ENCODE measurements around the gene FREM1.

Gene FREM1

GRCh38 chr9:14869671-14870070 lies 40.6 kb downstream of the FREM1 start:
- DNase-seq = no peak

- no peak for DNase-seq
Measured at GRCh38 chr9:14868772-14869583, 41.2 kb downstream of the FREM1 start.

GRCh38 chr9:14868418-14868771 lies 41.8 kb downstream of the FREM1 start:
- no peak for DNase-seq

DNA sequence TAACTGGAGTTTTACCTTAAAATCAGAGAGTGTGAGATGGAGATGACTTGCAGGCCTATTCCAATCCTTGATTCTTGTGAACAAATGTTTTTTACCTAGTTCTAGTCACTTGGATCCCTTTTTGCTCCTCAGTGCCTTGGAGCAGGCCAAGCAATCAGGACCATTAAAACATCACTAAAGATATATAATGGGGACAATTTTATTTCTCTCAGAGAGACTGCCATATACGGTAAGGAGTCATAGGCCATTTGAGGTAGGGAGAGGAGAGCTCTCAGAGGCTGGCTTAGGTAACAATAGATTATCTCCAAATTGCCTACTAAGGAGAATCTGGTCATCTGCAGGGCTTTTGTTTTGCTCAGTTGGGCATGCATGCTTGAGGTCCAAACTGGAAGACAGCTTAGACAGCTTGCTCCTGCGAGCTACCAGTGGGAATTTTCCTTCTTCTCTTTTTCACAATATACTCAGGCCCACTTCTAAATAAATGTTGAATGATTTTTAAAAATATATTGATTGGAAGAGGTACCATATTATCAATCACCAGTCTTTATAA lies 44.0 kb downstream of the FREM1 start:
- DNase-seq = no peak

DNA sequence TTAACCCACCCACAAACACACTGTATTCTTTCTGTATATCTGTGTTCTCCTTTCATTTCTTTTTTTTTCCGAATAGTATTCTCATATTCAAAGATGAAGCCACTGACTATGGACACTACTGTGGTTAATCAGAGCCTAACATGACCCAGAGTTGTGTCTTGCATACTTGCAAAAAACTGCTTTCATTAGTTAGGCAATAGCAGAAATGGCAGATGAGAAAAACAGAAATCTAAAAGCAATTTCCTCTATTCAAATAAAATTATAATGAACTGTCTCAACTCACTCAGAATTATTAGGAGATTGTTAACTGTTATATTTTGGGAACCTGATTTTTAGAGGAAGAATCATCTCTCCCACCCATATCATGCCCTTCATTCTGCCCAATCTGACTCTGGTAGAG lies 45.9 kb downstream of the FREM1 start:
- no peak for DNase-seq

GRCh38 chr9:14863402-14863801 lies 46.8 kb downstream of the FREM1 start:
- DNase-seq = no peak

DNA sequence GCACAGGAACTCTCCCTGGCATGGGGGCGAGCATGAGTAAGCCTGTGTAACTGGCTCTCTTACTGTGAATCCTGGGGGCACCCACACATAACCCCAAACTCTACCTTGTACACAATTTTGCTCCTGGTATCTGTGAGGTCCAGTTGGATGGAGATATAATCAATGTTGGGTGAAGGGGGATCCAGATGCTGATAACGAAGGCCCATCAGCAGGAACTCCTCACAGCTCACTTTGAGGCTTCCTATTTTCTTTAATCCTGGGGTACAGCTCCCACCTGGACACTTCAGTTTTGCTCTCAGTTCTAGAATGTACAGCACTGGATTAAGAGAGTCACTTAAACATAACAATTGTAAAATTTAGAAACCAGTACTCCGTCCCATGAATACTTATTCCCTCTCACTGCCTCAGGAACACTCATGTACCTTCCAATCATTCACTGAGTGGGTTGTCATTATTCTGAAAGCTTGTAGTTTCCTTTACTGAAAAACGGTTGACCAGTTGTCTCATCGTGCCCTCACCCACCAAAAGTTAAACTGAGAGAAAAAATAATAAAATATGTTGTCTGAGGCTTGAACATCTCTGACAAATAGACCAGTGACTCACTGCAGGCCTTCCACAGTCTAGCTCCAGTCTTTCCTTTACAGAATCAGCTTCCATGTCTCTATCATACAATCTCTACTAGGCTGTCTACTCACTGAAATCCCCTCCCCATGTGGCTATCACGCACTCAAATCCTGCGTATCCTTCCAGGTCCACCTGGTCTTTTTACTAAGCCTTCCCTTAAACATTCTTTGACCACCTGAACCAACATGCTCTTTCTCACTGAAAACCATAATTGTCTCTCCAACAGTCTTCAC lies 52.6 kb downstream of the FREM1 start:
- no peak for DNase-seq

GRCh38 chr9:14849851-14850250 lies 60.4 kb downstream of the FREM1 start:
- no peak for DNase-seq

DNA sequence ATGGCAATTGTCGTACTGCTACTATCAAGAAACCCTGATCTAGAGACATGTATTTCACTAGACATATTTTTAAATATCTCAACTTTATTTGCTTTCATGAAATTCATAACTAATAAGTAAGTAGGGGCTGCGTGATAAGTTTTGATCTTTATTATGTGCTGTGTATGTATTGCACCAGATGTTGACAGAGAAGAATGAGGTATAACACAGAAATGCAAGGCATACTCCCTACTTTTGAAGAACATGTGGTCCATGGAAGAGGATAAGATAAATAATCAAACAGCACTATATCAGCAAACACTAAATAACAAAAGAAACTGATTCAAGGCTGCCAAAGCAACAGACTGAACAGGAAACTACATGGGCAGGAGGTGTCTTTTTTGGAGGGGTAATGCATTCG lies 60.9 kb downstream of the FREM1 start:
- no peak for DNase-seq

- peak; percentile 4 for DNase-seq
Measured at GRCh38 chr9:14846871-14847311, 63.3 kb downstream of the FREM1 start.

GRCh38 chr9:14843163-14843562 lies 67.1 kb downstream of the FREM1 start:
- no peak for DNase-seq

GRCh38 chr9:14842269-14842668 lies 68.0 kb downstream of the FREM1 start:
- no peak for DNase-seq

DNA sequence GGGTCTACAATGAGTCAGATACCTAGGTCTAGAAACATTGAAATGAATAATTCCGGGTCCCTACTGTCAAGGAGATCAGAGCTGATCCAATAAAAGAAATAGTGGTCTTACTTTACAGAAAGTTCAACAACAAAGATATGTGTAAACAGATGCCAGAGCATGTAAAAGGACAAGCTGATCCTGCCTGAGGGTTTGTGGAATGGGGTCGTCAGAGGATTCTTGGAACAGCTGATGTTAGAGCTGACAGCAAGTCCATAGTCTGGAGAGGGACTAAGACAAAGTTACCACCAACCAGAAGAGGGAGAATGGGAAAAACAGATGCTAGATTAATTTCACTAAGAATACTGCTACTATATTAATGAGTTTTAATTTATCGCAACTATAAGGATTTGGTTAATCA lies 71.5 kb downstream of the FREM1 start:
- no peak for DNase-seq

DNA sequence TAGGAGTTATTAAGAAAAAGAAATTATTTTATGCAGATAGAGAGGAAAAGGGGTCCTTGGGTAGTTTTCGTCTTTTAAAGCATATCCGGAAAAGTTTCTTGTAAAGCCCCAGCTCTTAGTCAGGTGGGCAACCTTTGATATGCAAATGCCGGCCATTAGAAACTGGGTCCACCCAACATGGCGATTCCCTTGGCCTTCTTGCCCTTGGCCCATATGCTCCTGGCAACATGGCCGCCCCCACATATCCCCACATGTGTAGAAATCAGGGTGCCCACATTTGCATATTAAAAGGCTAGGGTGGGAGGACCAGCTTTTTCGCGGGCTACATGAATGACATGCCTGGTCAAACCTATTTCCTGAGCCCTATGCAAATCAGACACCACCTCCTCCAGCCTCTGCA lies 73.3 kb downstream of the FREM1 start:
- no peak for DNase-seq

GRCh38 chr9:14831661-14832060 lies 78.6 kb downstream of the FREM1 start:
- no peak for DNase-seq

GRCh38 chr9:14831074-14831473 lies 79.2 kb downstream of the FREM1 start:
- no peak for DNase-seq

DNA sequence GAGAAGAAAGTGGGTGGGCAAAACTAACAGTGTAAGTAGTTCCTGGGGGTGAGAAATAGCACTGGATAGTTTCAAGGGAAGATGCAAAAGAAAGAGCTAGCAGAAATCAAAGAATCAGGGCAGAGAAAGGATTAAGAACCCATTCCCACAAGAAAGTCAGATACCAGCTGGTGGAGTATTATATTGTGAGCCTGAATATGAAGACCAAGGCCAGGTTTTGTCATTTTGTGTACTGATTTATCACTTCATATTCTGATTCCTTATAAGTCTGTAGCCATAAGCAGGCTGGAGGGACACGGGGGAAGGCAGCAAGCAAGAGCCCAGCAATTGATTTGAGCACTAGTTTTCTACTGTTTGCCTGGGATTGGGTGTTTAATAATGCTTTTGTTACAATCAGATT lies 80.2 kb downstream of the FREM1 start:
- no peak for DNase-seq

DNA sequence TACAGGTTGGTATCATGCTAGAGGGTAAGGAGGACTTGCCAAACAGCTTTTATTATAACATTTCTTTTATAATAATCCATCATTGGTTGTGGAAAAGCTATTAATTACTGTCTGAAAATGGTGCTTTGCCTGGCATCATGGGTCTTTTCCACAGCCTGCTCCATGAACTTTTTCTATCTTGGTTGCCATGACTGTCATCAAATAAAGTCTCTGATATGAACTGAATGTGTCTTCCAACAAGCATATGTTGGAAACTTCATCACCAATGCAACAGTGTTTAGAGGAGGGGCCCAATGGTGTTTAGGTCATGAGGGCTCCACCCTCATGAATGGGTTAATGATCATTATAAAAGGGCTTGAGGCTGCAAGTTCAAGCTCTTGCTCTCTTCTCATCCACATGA lies 81.0 kb downstream of the FREM1 start:
- DNase-seq = no peak

GRCh38 chr9:14827805-14828204 lies 82.4 kb downstream of the FREM1 start:
- DNase-seq = peak; percentile 26

- DNase-seq = no peak
Measured at GRCh38 chr9:14824481-14824880, 85.7 kb downstream of the FREM1 start.

DNA sequence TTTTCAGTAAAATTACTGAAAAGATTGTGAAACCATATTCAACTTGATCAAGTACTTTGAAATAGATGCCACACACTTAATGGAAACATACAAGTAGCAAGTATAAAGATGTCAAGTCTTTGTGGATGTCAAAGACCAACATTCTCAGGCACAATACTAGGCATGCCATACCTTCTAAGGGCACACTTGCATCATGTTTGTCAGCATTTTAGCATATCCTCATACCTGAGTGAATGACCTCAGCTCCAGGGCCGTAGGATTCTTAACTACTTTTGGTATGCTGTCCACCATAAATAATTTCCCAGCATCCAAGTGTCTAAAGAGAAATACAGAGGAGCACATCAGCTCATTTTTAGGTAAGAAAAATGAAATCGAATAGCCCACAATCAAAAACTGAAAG lies 86.4 kb downstream of the FREM1 start:
- DNase-seq = no peak

DNA sequence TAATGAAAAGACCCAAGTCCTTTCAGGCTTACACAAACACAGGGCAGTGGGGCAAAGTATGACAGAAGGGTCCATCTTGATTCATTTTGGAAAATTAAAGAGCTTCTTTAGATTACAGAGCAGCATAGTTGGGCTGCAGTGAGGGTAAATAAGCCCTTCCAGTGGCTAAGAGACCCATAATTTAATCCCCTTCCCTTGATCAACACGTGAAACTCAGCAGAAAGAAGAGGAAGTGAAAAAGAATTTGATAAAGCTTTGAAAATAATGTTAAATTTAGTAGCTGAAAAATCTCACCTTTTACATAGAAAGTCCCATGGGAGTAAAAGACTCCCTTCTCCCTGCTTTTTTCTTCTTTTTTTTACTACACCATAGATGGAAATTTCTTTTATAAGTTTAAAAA lies 87.6 kb downstream of the FREM1 start:
- DNase-seq = no peak

GRCh38 chr9:14819183-14819582 lies 91.0 kb downstream of the FREM1 start:
- DNase-seq = no peak

DNA sequence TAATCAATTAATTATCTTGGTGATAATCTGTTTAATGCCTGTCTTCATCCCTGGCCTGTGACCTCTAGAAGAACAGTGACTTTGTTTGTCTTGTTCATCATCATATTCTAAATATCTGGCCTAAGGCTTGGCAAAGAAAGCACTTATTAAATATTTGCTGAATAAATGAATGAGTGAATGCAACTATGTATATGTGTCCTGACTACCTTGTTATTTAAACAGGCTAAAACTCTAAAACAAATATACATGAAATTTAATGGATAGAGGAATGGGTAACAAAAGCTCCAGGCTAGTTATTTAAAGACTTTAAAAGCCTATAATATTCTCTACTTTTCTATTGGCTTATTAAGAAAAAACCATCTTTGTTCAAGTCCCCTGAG lies 96.0 kb downstream of the FREM1 start:
- no peak for DNase-seq
